CD4-positive, alpha-beta T cell treated with Interleukin-4 for 1 hour (primary cell): Measurements from ENCODE around the gene SRSF11.

Experiments
- DNase-seq, 2 donors: peaks; one replicate each; pipeline ENCODE4 v3.0.0-alpha.2; 2020 to 2022

Gene SRSF11

DNA sequence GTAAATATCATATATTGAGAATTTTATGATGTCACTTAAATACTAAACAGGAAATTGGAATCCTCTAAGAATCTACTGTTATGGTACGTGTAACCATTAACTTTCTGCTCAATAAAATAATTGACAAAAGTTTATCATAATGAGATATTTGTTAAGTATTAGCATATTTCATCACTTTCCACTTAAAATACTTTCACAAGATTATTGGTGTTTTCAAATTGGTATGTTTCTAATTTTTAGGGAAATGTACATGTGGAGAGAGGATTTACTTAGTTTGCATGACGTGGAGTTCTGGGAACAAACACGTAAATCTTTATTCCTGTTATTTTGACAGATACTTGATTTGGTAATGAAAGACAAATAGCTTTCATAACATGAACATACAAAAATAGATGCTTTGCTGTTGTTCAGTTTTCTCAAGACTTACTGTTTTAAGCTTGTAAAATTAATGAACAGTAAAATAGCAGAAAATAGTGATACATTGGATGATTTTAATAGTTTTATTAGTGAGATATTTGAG is 1.6 kb downstream of the SRSF11 start:
- DNase-seq, result no peak

DNA sequence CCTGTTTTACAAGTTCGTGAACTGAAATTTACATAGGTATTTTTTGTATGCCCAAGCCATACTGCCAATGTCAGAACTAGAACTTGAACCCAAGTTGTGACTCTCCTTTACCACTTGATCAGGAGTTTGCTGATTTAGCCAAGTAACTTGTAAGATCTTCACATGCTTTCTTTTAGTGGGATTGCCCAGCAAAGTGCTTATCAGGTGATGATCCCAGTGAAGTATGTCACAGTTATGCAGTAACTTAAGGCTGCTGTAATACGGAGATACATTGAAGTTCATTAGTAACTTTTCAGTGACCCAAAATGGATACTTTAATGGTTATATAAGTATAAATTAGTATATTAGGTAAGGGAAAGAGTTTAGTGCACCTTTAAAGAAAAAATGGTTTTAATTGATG is 3.8 kb downstream of the SRSF11 start:
- no peak for DNase-seq

DNA sequence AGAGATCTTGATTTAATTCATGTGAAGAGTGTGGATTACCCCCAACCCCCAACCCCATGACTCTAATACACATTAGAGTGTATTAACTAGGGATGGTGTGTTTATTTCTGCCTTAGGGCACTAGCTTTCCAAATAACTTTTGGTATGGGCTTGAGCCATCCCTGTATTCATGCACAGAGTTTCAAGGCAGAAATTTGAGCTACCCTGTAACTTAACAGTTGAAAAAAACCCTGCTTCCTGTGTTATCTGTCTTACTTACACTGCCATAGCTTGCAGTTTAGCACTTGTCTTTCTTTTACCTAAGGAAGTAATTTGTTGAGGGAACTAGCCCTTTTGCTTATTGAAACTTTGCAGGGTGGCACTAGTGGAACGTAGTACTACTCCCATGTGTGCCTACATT is 6.3 kb downstream of the SRSF11 start:
- DNase-seq, result peak in 1 of 2 donors; percentile 19

DNA sequence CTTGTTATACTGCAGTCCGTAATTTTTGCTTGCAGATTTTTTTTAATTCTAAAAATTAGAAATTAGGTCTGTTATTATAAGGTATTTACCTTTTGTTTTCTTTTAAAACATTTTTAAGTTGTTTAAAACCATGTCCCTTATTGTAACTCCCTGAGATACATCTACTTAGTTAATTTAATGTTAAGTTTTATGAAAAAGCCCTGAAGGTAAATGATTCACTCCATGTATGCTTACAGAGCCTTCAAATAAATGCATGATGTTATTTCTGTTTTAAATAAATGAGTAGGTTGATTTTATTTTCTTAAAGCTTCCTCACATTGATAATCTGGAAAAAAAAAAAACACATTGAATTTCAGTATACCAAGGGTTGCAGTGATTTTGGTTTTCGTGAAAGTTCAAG is 7.5 kb downstream of the SRSF11 start:
- DNase-seq, result no peak

DNA sequence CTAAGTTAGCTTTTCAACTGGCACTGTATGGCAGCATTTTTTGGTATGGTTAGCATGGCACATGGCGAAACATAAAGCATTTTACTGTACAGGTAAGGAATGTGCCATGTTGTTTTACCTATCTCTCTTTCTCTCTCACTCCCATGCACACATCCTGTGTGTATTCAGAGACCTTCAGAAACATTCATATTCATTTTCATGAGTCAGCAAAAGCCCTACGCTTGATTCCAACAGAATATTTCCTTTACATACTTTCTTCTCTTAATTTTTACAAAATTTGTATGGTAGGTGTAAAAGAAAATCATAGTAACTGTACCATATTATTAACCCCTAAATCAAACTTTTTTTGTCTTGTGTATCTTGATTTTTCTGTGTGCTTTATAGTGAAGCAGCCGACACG is 10.3 kb downstream of the SRSF11 start:
- no peak for DNase-seq

DNA sequence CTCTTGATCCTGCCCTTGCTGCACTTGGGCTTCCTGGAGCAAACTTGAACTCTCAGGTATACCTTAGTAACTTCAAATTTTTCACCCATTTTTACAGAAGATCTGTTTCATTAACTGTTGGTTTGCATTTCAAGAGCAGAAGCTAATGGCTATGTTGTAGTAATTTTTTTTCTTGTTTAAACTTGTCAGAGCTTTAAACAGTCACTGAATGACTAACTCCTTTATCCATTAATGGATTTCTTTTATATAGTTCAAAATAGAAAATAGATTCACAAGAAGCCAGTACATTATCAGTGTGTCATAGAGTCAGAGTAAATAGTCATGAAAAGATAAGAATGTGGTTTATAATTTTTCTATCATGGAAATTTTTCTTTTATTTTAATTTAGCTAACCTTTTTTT is 13.6 kb downstream of the SRSF11 start:
- DNase-seq, result no peak

DNA sequence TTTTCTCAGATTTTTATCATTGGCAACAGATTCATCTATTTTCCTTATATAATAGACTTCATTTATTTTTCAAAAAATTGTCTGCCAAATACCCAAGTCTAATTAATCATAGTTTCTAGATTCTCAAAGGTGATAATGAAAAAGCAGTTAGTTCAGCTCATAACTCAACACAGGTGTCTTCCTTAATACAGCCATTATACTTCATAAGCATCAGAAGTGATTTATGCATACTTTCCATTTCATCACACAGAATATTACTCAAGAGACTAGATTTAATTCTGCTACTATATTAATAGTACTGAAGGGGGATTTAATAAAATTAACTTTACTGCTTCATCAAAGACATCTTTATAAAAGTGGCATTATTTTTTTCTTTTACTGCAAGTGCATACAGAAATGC is 18.8 kb downstream of the SRSF11 start:
- no peak for DNase-seq

DNA sequence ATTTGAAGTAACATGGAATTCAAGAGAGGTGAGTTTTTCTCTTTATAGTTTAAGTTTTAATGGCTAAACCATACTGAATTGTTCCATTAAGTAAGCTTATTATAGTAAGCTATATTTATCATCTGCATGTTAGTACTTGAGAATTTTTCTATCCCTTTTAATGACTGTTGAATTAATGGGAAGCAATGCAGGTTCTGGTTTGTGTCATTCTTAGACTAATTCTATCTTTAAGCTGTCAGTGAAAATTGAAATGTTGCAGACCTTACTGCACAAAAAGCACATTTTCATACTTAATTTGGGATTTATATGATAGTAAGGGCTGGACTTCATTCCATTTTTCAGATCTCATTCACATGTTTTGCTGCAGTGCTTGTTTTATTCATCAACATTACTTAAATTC is 25.9 kb downstream of the SRSF11 start:
- no peak for DNase-seq

DNA sequence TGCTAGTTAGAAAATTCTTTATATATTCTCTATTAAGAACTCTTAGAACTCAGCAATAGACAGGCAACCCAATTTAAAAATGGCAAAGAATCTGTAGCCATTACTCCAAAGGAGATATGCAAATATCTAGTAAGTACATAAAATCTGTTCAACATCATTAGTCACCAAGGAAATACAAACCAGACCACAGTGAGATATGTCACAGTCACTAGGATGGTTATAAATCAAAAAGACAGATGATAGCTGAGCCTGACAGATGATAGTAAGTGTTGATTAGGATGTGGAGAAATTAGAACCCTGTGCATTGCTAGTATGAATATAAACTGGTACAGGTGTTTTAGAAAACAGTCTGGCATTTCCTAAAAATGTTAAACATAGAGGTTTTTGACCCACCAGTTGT is 26.6 kb downstream of the SRSF11 start:
- no peak for DNase-seq

DNA sequence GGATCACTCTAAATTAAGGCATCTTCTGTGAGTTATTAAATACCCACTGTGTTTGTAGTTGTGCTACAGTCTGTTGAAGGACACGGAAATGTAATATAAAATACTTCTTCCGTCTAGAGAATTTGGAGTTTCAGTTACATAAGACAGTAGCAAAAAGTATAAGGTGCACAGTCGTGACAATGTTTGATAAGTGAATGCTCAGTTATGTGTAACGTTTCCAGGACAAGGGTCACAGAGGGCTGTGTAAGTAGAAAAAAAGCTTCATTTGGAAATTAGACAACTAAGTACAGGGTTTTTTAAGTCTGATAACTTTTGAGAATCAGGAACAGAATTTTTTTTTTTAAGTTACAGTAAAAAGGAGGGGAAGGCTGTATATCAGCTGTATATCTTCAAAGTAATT is 27.5 kb downstream of the SRSF11 start:
- DNase-seq, result no peak

DNA sequence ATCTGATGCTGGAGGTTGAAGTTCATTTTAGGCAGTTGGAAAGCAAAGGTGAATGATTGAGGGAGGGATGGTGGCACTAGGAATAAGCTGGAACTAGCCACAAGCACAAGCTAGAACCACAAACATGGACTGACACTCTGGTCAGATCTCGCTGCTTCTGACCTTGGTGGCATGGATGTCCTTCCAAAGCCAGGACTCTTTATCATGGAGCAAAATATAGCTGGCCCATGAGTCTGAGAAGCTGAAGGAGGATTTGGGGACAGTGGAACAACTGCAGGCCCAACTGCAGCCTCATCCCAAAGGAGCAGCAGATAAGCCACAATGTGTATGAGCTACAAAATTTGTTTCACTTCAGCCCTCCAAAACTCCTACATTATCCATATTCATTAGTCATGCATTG is 35.5 kb downstream of the SRSF11 start:
- DNase-seq, result no peak

DNA sequence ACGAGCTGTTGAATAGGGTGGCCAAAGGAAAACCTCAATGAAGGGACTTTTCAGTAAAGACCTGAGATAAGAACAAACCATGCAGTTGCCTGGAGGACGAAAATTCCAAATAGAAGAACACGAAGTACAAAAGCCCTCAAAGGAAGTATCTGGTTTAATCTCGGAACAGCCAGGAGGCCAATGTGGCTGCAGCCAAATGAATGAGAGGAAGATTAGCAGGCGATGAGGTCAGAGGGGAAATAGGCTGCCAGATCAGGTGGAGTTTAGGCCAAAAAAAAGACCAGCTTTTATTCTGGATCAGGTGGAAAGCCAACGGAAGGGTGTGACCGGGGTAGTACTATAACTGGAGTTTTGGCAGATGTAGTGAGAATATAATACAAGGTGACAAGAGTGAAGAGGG is 43.7 kb downstream of the SRSF11 start:
- no peak for DNase-seq

DNA sequence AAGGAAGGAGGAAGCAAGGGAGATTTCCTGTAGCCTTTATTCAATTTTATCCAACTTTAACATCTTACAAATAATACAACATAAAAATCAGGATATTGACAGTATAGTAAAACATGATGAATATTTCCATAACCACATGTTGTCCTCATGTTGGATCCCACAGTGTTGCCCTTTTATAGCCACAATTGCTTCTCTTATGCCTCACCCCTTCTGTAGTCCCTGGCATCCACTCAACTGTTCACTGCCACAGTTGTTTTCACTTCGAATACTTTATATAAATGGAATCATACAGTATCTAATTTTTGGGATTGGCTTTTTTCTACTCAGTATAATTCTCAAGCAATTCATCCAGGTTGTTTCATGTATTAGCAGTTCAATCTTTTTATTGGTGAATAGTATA is 44.8 kb downstream of the SRSF11 start:
- no peak for DNase-seq

DNA sequence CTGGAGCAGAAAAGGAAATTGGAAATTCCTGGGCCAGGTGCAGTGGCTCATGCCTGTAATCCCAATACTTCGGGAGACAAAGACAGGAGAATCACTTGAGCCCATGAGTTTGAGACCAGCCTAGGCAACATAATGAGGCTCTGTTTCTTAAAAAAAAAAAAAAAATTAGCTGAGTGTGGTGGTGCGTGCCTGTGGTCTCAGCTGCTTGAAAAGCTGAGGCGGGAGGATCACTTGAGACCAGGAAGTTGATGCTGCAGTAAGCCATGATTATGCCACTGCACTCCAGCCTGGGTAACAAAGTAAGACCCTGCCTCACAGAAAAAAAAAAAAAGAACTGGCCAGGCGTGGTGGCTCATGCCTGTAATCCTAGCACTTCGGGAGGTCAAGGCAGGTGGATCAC is 56.7 kb downstream of the SRSF11 start:
- no peak for DNase-seq

DNA sequence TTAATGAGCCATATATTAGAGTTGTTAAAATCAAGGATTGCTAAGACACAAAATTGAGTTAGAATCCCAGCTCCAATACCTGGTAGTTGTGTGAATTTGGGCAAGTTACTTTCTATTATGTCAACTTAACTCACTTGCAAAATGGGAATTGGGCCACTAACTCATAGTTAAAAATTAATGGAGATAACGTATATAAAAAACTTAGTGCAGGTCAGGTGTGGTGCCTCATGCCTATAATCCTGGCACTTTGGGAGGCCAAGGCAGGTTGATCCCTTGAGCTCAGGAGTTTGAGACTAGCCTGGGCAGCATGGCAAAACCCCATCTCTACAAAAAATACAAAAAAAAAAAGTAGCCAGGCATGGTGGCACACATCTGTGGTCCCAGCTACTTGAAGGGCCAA is 57.5 kb downstream of the SRSF11 start:
- no peak for DNase-seq

DNA sequence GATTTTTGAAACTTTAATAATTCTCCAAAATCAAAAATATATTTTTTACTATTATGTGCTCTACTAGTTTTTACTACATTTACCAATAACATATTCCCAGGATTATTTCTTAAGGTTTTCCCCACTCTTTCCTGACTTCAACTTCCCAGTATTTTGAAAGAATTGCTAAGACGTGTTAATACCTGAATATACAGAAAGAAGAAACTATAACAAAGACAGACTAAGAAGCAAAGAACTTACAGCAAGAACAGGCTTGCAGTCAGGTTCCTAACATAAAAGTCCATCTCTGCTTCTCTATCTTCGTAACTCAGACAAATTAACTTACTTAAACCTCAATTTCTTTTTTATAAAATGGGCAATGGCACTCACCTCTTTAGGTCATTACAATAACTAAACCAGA is 63.2 kb downstream of the SRSF11 start:
- no peak for DNase-seq

DNA sequence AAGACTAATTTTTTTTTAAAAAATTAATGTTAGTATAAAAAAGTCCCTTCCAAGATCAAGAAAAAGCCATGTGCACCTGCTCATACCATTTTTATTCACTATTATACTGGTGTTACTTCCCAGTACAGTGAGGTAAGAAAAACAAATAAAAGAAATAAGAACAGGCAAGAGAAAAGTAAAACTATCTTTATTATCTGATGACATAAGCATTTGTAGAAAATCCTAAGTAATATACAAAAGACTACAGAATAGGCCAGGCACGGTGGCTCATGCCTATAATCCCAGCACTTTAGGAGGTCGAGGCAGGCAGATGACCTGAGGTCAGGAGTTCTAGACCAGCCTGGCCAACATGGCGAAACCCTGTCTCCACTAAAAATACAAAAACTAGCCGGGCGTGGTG is 65.3 kb downstream of the SRSF11 start:
- DNase-seq, result no peak

DNA sequence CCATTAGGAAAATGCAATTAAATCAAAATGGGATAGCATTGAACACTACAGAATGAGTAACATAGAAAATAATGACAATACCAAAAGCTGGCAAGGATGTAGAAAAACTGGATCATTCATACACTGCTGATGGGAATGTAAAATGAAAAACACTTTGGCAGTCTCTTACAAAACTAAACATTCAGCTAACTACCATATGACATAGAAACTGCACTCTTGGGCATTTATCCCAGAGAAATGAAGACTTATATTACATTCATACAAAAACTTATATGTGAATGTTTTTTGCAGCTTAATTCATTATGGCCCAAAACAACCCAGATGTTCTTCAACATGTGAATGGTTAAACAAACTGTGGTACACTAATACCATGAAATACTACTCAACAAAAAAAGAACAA is 67.0 kb downstream of the SRSF11 start:
- no peak for DNase-seq

DNA sequence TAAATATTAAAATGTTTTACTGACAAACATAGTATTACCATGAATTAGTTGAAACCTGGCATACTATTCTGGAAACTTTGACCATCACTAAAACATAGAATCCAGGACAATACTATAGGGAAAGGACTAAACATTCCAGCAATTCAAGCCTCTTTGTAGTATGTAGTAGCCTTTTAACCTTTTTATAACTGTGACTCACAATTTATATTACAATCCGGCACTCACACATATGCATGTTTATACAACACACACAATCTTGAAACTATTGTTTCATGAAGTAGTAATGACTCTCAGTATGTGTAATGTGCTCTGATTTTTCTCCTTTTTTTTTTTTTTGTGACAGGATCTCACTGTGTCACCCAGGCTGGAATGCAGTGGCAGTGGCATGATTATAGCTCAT is 69.0 kb downstream of the SRSF11 start:
- DNase-seq, result no peak

DNA sequence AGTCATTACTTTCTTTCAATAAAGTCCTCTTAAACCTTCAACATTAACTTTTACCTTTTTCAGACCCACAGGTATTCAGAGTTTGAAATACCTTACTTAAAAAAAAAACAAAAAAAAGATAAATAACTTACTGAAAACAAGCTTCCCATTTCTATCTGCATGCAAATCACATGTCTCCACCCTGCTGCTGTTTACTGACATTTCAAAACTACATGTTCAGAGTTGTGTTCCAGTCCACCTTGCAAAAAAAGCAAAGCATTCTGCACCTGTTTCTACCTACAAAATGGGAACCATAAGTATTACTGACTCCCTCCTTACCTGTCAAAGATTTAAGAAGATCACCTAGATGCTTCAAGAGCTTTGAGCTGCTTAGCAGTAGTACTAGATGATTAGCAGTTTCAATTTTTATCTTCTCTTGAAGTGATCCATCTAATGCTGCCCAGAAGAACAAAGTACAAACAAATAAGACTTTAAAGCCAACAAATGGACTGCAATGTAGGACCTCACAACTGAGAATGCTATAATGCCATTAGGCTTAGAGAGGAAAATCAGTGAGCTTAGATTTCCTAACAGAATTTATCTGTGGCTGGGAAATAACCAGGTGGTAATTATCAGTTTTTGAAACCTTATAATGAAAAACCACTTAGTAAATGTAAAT is 72.1 kb downstream of the SRSF11 start:
- no peak for DNase-seq

DNA sequence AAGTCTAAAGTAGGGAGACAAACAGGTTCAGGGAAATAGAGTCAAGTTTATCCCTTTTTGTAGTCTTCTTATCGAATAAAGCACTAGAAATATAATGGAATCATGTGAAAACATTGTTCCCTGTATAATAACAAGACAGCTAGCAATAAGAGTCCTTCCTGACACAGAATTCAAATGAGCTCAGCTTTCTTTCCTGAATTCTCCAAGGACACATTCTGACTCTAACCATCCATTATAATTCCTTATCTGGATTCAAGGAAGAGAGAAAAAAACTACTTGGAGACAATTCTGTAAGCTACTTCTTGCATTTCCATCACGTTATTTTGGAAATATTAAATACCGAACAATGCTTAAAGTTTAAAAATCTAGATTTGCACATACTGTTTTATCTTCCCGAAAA is 74.6 kb downstream of the SRSF11 start:
- no peak for DNase-seq

DNA sequence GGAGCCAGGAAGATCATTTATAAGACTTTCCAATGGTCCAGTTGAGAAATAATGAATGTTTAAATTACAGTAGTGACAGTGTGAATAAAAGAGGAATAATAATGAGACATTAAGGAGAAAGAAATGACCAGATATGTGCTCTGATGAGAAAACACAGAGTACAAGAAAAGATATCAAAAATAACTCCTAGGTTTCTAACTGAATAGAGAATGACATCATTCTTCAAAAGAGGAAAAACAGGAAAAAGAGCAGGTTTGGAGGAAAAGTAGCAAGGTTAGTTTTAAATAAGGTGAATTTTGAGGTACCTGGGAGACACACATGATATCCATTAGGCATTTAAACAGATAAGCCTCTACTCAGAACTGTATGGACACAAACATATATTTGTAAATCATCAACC is 78.3 kb downstream of the SRSF11 start:
- DNase-seq, result no peak
